OCI-LY3 (cell line): ENCODE data around the gene ANKRD27.

ENCODE experiments used
- EZH2phosphoT487 ChIP-seq: fragments of 200-600 bp; shearing (Covaris generic); IDR thresholded peaks from 2 replicates; pipeline ENCODE4 v1.6.1; 2018; ENCODE audit warnings: antibody characterized with exemption, mixed run types, low read depth
- TF ChIP-seq, protein P1 (sequence below): fragments of 200-600, 300-600 bp; sonication (generic); IDR thresholded peaks from 2 replicates; pipeline ENCODE4 v1.5.1; 2014; ENCODE audit warnings: antibody characterized with exemption, low read length, low read depth

DNA sequence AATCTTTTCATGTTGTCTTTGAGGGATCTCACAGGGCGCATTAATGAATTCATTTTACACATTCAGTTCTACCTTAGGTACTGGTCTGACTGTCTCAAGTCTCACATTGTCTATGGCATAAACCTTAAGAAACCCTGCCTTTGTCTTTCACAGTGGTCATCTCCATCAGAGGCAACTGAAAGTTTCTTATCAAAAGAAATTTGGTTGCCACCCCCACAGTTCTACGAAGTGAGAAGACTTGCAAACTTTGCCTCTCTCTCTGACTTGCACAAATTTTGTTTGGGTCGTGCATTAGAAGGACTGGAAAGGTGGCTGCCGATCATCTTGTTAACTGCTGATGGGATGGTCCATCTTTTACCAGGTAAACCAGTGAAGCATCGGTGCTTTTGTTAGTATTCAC is 34.1 kb upstream of the ANKRD27 start:
- TF ChIP-seq, protein P1, sequence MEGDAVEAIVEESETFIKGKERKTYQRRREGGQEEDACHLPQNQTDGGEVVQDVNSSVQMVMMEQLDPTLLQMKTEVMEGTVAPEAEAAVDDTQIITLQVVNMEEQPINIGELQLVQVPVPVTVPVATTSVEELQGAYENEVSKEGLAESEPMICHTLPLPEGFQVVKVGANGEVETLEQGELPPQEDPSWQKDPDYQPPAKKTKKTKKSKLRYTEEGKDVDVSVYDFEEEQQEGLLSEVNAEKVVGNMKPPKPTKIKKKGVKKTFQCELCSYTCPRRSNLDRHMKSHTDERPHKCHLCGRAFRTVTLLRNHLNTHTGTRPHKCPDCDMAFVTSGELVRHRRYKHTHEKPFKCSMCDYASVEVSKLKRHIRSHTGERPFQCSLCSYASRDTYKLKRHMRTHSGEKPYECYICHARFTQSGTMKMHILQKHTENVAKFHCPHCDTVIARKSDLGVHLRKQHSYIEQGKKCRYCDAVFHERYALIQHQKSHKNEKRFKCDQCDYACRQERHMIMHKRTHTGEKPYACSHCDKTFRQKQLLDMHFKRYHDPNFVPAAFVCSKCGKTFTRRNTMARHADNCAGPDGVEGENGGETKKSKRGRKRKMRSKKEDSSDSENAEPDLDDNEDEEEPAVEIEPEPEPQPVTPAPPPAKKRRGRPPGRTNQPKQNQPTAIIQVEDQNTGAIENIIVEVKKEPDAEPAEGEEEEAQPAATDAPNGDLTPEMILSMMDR = no peak
- TF ChIP-seq EZH2phosphoT487 = no peak
